HepG2 (cell line): ENCODE measurements around the gene NOL4L. TPM values are rescaled to one million over a fixed set of nuclear protein-coding genes. Genes with fewer than 3 reads are reported as not detected.

ENCODE experiments used
- ATF7-NPFF ChIP-seq: sonication (generic); formaldehyde crosslinking; IDR thresholded peaks from 2 replicates; pipeline ENCODE4 v1.8.1; 2023; ENCODE audit warnings: mild to moderate bottlenecking, low read depth, missing genetic modification reagents, moderate library complexity
- EP300 ChIP-seq, 3 experiments: sonication (generic) in 1 of 3; formaldehyde crosslinking in 1 of 3; IDR thresholded peaks; 2 replicates each; pipeline versions ENCODE4 v1.5.1 to v1.6.1; 2011 to 2020; ENCODE audit warnings: low read depth in 2 of 3, low read length in 2 of 3, borderline replicate concordance in 1 of 3, improper control_type of control experiment in 1 of 3, mild to moderate bottlenecking in 1 of 3, missing genetic modification reagents in 1 of 3, moderate library complexity in 1 of 3
- HMG20B ChIP-seq: conservative IDR thresholded peaks from 2 replicates; pipeline ENCODE4 v1.6.1; 2016; ENCODE audit warnings: missing genetic modification reagents, missing compliant biosample characterization
- HNRNPH1 ChIP-seq: fragments of 200-400 bp; formaldehyde crosslinking; optimal IDR thresholded peaks from 2 replicates; pipeline ENCODE3; 2017; ENCODE audit warnings: mild to moderate bottlenecking, low read depth, low read length
- HNRNPLL ChIP-seq: fragments of 200-400 bp; formaldehyde crosslinking; IDR thresholded peaks from 2 replicates; pipeline ENCODE4 v1.6.1; 2017; ENCODE audit warnings: mild to moderate bottlenecking, low read depth, low read length; ENCODE audit not compliant: poor library complexity, severe bottlenecking
- KAT8 ChIP-seq: IDR thresholded peaks from 2 replicates; pipeline ENCODE4 v1.6.1; 2016; ENCODE audit warnings: missing genetic modification reagents, missing compliant biosample characterization
- KLF6 ChIP-seq: IDR thresholded peaks from 2 replicates; pipeline ENCODE4 v1.8.0; 2016; ENCODE audit warnings: missing biosample characterization, missing genetic modification reagents
- MIXL1 ChIP-seq: IDR thresholded peaks from 2 replicates; pipeline ENCODE4 v1.6.1; 2016
- NR2C2 ChIP-seq: sonication (generic); formaldehyde crosslinking; IDR thresholded peaks from 2 replicates; pipeline ENCODE4 v1.4.0; 2020; ENCODE audit warnings: missing genetic modification reagents, mild to moderate bottlenecking, moderate library complexity, borderline replicate concordance
- SOX5 ChIP-seq: IDR thresholded peaks from 2 replicates; pipeline ENCODE4 v1.6.1; 2016; ENCODE audit warnings: borderline replicate concordance
- THAP11 ChIP-seq: IDR thresholded peaks from 2 replicates; pipeline ENCODE4 v1.6.1; 2016; ENCODE audit warnings: missing biosample characterization, missing genetic modification reagents
- ZBTB7A ChIP-seq: sonication (generic); formaldehyde crosslinking; IDR thresholded peaks from 2 replicates; pipeline ENCODE4 v1.8.0; 2022; ENCODE audit warnings: mild to moderate bottlenecking, missing genetic modification reagents
- ZFP36L2 ChIP-seq: sonication (generic); formaldehyde crosslinking; IDR thresholded peaks from 2 replicates; pipeline ENCODE4 v1.4.0; 2020; ENCODE audit warnings: missing genetic modification reagents
- ZNF33A ChIP-seq: sonication (generic); formaldehyde crosslinking; IDR thresholded peaks from 2 replicates; pipeline ENCODE4 v1.5.1; 2020; ENCODE audit warnings: missing genetic modification reagents, mild to moderate bottlenecking, moderate library complexity, borderline replicate concordance
- ZNF550 ChIP-seq: sonication (generic); formaldehyde crosslinking; IDR thresholded peaks from 2 replicates; pipeline ENCODE4 v1.4.0; 2020; ENCODE audit warnings: mild to moderate bottlenecking, missing genetic modification reagents, borderline replicate concordance
- ZNF614 ChIP-seq: IDR thresholded peaks from 2 replicates; pipeline ENCODE4 v1.6.1; 2018; ENCODE audit warnings: missing biosample characterization, missing genetic modification reagents, inconsistent platforms, borderline replicate concordance
- ZNF619 ChIP-seq: sonication (generic); formaldehyde crosslinking; IDR thresholded peaks from 2 replicates; pipeline ENCODE4 v1.4.0; 2020; ENCODE audit warnings: mild to moderate bottlenecking, missing genetic modification reagents
- polyA plus RNA-seq, 8 experiments: library from polyadenylated mRNA; depleted of rRNA in 3 of 8; stranded (reverse) in 7 of 8; unstranded in 1 of 8; fragments of >200 nt; fragmentation: Illumina TruSeq in 4 of 8; extraction: Trizol in 4 of 8; gene quantifications; 2 replicates each; pipeline versions ENCODE4 v1.2.1 to v1.2.3, GENCODE V29; 2011 to 2016; ENCODE audit warnings: low read depth in 4 of 8, missing spikeins in 1 of 8, mixed read lengths in 1 of 8; ENCODE audit not compliant: insufficient read depth in 1 of 8
- total RNA-seq, 5 experiments: library from RNA; depleted of rRNA; stranded (reverse); fragments of >200 nt; fragmentation: Illumina TruSeq; extraction: Trizol; gene quantifications; 2 replicates each; pipeline ENCODE4 v1.2.3, GENCODE V29; 2016; ENCODE audit warnings: low read depth in 1 of 5
- TF ChIP-seq, protein P1 (sequence below): sonication (generic); formaldehyde crosslinking; IDR thresholded peaks from 2 replicates; pipeline ENCODE4 v1.9.0; 2021; ENCODE audit warnings: missing genetic modification reagents, borderline replicate concordance
- TF ChIP-seq, protein P2 (sequence below): sonication (generic); formaldehyde crosslinking; IDR thresholded peaks from 2 replicates; pipeline ENCODE4 v1.4.0; 2020; ENCODE audit warnings: missing genetic modification reagents; ENCODE audit errors: not compliant biosample characterization
- TF ChIP-seq, protein P3 (sequence below): sonication (generic); formaldehyde crosslinking; IDR thresholded peaks from 2 replicates; pipeline ENCODE4 v1.4.0; 2020; ENCODE audit warnings: missing genetic modification reagents, borderline replicate concordance

NOL4L gene
- total and polyA plus RNA-seq, 2 of the 13 experiments (the other 11 are each of a cell fraction or from before 2014, with no cell fraction given): 16.6 to 35.4 TPM

DNA sequence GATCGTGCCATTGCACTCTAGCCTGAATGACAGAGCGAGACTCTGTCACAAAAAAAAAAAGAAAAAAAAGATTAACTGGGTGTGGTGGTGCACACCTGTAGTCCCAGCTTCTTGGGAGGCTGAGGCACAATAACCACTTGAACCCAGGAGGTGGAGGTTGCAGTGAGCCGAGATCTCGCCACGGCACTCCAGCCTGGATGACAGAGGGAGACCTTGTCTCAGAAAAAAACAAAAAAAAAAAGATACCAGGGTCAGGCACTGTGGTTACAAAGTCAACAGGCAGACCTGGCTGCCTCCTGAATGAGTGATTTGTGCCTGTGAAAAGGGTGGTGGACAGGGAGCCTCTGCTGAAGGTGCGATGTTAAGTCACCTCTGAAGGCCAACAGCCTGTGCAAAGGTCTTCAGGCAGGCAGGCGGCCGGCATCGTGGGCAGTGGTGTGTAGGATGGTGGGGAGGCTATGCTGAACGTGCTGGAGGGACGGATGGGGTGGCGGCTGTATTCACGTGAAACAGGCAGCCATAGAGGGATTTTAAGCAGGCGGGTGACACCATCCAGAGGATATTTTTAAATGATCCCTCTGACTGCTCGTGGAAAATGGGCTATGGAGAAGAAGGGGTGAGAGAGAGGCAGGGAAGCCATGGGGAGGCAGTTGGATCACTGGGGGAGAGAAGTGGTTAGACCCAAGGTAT lies 41.4 kb downstream of the NOL4L start (continued):
- TF ChIP-seq, protein P1, sequence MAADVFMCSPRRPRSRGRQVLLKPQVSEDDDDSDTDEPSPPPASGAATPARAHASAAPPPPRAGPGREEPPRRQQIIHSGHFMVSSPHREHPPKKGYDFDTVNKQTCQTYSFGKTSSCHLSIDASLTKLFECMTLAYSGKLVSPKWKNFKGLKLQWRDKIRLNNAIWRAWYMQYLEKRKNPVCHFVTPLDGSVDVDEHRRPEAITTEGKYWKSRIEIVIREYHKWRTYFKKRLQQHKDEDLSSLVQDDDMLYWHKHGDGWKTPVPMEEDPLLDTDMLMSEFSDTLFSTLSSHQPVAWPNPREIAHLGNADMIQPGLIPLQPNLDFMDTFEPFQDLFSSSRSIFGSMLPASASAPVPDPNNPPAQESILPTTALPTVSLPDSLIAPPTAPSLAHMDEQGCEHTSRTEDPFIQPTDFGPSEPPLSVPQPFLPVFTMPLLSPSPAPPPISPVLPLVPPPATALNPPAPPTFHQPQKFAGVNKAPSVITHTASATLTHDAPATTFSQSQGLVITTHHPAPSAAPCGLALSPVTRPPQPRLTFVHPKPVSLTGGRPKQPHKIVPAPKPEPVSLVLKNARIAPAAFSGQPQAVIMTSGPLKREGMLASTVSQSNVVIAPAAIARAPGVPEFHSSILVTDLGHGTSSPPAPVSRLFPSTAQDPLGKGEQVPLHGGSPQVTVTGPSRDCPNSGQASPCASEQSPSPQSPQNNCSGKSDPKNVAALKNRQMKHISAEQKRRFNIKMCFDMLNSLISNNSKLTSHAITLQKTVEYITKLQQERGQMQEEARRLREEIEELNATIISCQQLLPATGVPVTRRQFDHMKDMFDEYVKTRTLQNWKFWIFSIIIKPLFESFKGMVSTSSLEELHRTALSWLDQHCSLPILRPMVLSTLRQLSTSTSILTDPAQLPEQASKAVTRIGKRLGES: peak; percentile 93; the same call in 1 of the 2 replicates
- TF ChIP-seq ATF7-NPFF: peak; percentile 94
- TF ChIP-seq ZNF33A (CRISPR knock-in tag): no peak
- peak; percentile 97 for TF ChIP-seq MIXL1 (CRISPR knock-in tag)
- TF ChIP-seq ZNF550 (CRISPR knock-in tag): no peak
- TF ChIP-seq EP300 (IDR thresholded peaks at IDR 0.05; ENCODE audit: low read depth in 2 of 2, low read length in 2 of 2): peak; percentile 57 to 95; a peak in 2 of 4 replicates
- TF ChIP-seq EP300 (CRISPR knock-in tag; IDR thresholded peaks at IDR 0.05; ENCODE audit: borderline replicate concordance): peak; percentile 95
- TF ChIP-seq ZNF614 (CRISPR knock-in tag): peak; percentile 93
- peak; percentile 98 for TF ChIP-seq ZBTB7A (CRISPR knock-in tag)
- TF ChIP-seq ZFP36L2: peak; percentile 93; the same call in 1 of the 2 replicates
- TF ChIP-seq HNRNPLL: no peak
- TF ChIP-seq KAT8 (CRISPR knock-in tag): peak; percentile 92
- TF ChIP-seq, protein P2, sequence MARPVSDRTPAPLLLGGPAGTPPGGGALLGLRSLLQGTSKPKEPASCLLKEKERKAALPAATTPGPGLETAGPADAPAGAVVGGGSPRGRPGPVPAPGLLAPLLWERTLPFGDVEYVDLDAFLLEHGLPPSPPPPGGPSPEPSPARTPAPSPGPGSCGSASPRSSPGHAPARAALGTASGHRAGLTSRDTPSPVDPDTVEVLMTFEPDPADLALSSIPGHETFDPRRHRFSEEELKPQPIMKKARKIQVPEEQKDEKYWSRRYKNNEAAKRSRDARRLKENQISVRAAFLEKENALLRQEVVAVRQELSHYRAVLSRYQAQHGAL (CRISPR knock-in tag): peak; percentile 71
- peak; percentile 88 for TF ChIP-seq NR2C2 (CRISPR knock-in tag)
- TF ChIP-seq ZNF619 (CRISPR knock-in tag): no peak; the same call in 1 of the 2 replicates
- peak; percentile 94 for TF ChIP-seq HMG20B (CRISPR knock-in tag)
- TF ChIP-seq SOX5 (CRISPR knock-in tag): peak; percentile 96
- TF ChIP-seq KLF6 (CRISPR knock-in tag): peak; percentile 85; the same call in 1 of the 2 replicates
- TF ChIP-seq, protein P3, sequence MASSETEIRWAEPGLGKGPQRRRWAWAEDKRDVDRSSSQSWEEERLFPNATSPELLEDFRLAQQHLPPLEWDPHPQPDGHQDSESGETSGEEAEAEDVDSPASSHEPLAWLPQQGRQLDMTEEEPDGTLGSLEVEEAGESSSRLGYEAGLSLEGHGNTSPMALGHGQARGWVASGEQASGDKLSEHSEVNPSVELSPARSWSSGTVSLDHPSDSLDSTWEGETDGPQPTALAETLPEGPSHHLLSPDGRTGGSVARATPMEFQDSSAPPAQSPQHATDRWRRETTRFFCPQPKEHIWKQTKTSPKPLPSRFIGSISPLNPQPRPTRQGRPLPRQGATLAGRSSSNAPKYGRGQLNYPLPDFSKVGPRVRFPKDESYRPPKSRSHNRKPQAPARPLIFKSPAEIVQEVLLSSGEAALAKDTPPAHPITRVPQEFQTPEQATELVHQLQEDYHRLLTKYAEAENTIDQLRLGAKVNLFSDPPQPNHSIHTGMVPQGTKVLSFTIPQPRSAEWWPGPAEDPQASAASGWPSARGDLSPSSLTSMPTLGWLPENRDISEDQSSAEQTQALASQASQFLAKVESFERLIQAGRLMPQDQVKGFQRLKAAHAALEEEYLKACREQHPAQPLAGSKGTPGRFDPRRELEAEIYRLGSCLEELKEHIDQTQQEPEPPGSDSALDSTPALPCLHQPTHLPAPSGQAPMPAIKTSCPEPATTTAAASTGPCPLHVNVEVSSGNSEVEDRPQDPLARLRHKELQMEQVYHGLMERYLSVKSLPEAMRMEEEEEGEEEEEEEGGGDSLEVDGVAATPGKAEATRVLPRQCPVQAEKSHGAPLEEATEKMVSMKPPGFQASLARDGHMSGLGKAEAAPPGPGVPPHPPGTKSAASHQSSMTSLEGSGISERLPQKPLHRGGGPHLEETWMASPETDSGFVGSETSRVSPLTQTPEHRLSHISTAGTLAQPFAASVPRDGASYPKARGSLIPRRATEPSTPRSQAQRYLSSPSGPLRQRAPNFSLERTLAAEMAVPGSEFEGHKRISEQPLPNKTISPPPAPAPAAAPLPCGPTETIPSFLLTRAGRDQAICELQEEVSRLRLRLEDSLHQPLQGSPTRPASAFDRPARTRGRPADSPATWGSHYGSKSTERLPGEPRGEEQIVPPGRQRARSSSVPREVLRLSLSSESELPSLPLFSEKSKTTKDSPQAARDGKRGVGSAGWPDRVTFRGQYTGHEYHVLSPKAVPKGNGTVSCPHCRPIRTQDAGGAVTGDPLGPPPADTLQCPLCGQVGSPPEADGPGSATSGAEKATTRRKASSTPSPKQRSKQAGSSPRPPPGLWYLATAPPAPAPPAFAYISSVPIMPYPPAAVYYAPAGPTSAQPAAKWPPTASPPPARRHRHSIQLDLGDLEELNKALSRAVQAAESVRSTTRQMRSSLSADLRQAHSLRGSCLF (CRISPR knock-in tag): no peak
- peak; percentile 89 for TF ChIP-seq THAP11 (CRISPR knock-in tag)
- TF ChIP-seq HNRNPH1: no peak
